HL-60/S4 treated with retinoic acid at 250 ng/mL for 4 days and 3 days (cell line): ENCODE results near the gene DRAM1.

Experiments used
- in situ Hi-C: fragments of 300-500 bp; cut with MboI; formaldehyde crosslinking; loops from 2 replicates; pipeline ENCODE4 v1.7.0; 2022; ENCODE audit warnings: low sequenced_read_pairs

DRAM1 gene

GRCh38 chr12:101935890-101936746 lies 58.7 kb downstream of the DRAM1 start:
- in situ Hi-C loops, result loop anchor here (25.0 kb wide), 2 partner anchors 551 to 776 kb away; partner anchors contain the start of gene IGF1

- in situ Hi-C loops, result loop anchor here (25.0 kb wide), 2 partner anchors 548 to 773 kb away; partner anchors contain the start of gene IGF1
Observed at GRCh38 chr12:101939306-101939705, 61.9 kb downstream of the DRAM1 start.

- in situ Hi-C loops, result loop anchor here (25.0 kb wide), 2 partner anchors 547 to 772 kb away; partner anchors contain the start of gene IGF1
Observed at GRCh38 chr12:101939856-101940265, 62.5 kb downstream of the DRAM1 start.

- in situ Hi-C loops, result loop anchor here (25.0 kb wide), 2 partner anchors 547 to 772 kb away; partner anchors contain the start of gene IGF1
Observed at GRCh38 chr12:101940400-101940950, 63.1 kb downstream of the DRAM1 start.

GRCh38 chr12:101941306-101942249 lies 64.2 kb downstream of the DRAM1 start:
- in situ Hi-C loops, result loop anchor here (25.0 kb wide), 2 partner anchors 546 to 771 kb away; partner anchors contain the start of gene IGF1

- in situ Hi-C loops, result loop anchor here (25.0 kb wide), 2 partner anchors 545 to 770 kb away; partner anchors contain the start of gene IGF1
Observed at GRCh38 chr12:101942250-101942605, 64.8 kb downstream of the DRAM1 start.

- in situ Hi-C loops, result loop anchor here (25.0 kb wide), 2 partner anchors 542 to 767 kb away; partner anchors contain the start of gene IGF1
Observed at GRCh38 chr12:101945369-101946232, 68.2 kb downstream of the DRAM1 start.

- in situ Hi-C loops, result loop anchor here (25.0 kb wide), 2 partner anchors 541 to 766 kb away; partner anchors contain the start of gene IGF1
Observed at GRCh38 chr12:101946233-101946611, 68.8 kb downstream of the DRAM1 start.

GRCh38 chr12:101947316-101947715 lies 69.9 kb downstream of the DRAM1 start:
- in situ Hi-C loops, result loop anchor here (25.0 kb wide), 2 partner anchors 540 to 765 kb away; partner anchors contain the start of gene IGF1

- in situ Hi-C loops, result loop anchor here (25.0 kb wide), 2 partner anchors 539 to 764 kb away; partner anchors contain the start of gene IGF1
Observed at GRCh38 chr12:101948365-101948764, 71.0 kb downstream of the DRAM1 start.

- in situ Hi-C loops, result no loop called here
Observed at GRCh38 chr12:101951002-101951670, 73.8 kb downstream of the DRAM1 start.

GRCh38 chr12:101954113-101954512 lies 76.7 kb downstream of the DRAM1 start:
- in situ Hi-C loops, result no loop called here

- in situ Hi-C loops, result no loop called here
Observed at GRCh38 chr12:101954676-101955075, 77.3 kb downstream of the DRAM1 start.

- in situ Hi-C loops, result no loop called here
Observed at GRCh38 chr12:101957252-101957959, 80.0 kb downstream of the DRAM1 start.

GRCh38 chr12:101959607-101960006 lies 82.2 kb downstream of the DRAM1 start:
- in situ Hi-C loops, result no loop called here

GRCh38 chr12:101962486-101962885 lies 85.1 kb downstream of the DRAM1 start:
- in situ Hi-C loops, result no loop called here

- in situ Hi-C loops, result no loop called here
Observed at GRCh38 chr12:101963697-101964096, 86.3 kb downstream of the DRAM1 start.

GRCh38 chr12:101966496-101966895 lies 89.1 kb downstream of the DRAM1 start:
- in situ Hi-C loops, result no loop called here
